Measurements from ENCODE around the gene BLID. TPM values are rescaled to one million over a fixed set of nuclear protein-coding genes. Genes with fewer than 3 reads are reported as not detected.

The BLID gene
- total and polyA plus RNA-seq, 2 of the 4 experiments (the other 2 are of a cell fraction): 0.24 to 30.8 TPM

DNA sequence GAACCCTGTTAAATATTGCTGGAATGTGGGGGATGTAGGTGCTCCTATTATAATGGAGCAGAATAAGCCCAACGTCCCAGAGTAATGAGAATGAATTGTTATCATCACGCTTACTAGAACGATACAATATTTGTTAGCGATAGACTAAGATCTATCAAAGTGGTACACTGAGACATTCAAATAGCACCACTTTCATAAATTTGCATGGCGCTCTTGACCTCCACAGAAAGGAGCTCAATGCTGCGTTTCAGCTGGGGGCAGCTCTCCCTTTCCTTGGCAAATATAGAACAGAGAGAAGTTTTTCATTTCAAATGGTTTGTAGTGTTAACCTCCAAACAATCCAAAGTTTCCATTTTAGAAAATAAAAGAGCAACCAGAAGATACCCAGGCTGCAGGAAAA is 38.2 kb upstream of the BLID start:
- in situ Hi-C loops (cut with MboI; ENCODE audit: low sequenced_read_pairs) (no loop called here), dilution Hi-C loops (cut with HindIII; ENCODE audit: low sequenced_read_pairs, unreplicated experiment) (no loop called here), intact Hi-C loops (cut with micrococcal nuclease) (no loop called here)
- Histone ChIP-seq H2AFZ (replicated peaks; ENCODE audit: low read length, poor library complexity) (no peak overlapping the region), H4K8ac (ENCODE audit: low read depth in 2 of 2, low read length in 2 of 2) (peak overlapping the region; percentile 38 to 56; a peak in 3 of 4 replicates), H3K4me1 (ENCODE audit: control insufficient read depth, insufficient read depth, low read length) (peaks cover 28% of the 10 kb centered on the region), H2AK5ac (ENCODE audit: low read depth, low read length) (no peak overlapping the region), H3K4me2 (ENCODE audit: low read depth, low read length) (no peak overlapping the region; the same call in 1 of the 2 replicates), H2BK15ac (ENCODE audit: low read depth, low read length) (no peak overlapping the region), H3K4ac (ENCODE audit: low read depth, low read length) (peak overlapping the region; percentile 26; the same call in 1 of the 2 replicates), H3K79me1 (ENCODE audit: low read depth in 1 of 2, low read length in 2 of 2) (peaks cover 0 to 27% of the 10 kb centered on the region in 2 experiments; a peak in 3 of 4 replicates), H3K23ac (ENCODE audit: low read depth, low read length) (peak overlapping the region; percentile 55; the same call in 1 of the 2 replicates), H3K56ac (ENCODE audit: extremely low read depth, insufficient read depth, low read length) (no peak overlapping the region), H4K20me1 (ENCODE audit: insufficient read depth, low read length) (peaks cover 64% of the 10 kb centered on the region; the same call in 1 of the 2 replicates), H3K4me3 (ENCODE audit: insufficient read depth, low read depth, low read length) (no peak overlapping the region), H3K9me3 (ENCODE audit: control insufficient read depth, insufficient read depth, low read length) (no peaks in the 10 kb centered on the region), H3K18ac (ENCODE audit: low read depth, low read length) (no peak overlapping the region; the same call in 1 of the 2 replicates), H2BK20ac (ENCODE audit: low read depth, low read length) (no peak overlapping the region), H2BK120ac (ENCODE audit: low read depth, low read length) (no peak overlapping the region), H3K9ac (ENCODE audit: low read depth, low read length) (peak overlapping the region; percentile 43; the same call in 1 of the 2 replicates), H2BK5ac (ENCODE audit: low read depth, low read length, poor library complexity, severe bottlenecking) (peak overlapping the region; percentile 75), H3K14ac (replicated peaks; ENCODE audit: low read depth, low read length) (peak overlapping the region; percentile 10; the same call in 1 of the 2 replicates), H3K27ac (ENCODE audit: insufficient read depth, low read length) (peak overlapping the region; percentile 76; the same call in 1 of the 2 replicates), H3K27me3 (ENCODE audit: control insufficient read depth, insufficient read depth, low read length) (no peaks in the 10 kb centered on the region), H2AK9ac (replicated peaks; ENCODE audit: low read depth, low read length, poor library complexity) (no peak overlapping the region), H4K91ac (ENCODE audit: insufficient read depth, low read depth, low read length) (no peak overlapping the region), H3K9me1 (ENCODE audit: insufficient read depth, low read length) (peaks cover 2% of the 10 kb centered on the region; the same call in 1 of the 2 replicates), H3K36me3 (ENCODE audit: control insufficient read depth, insufficient read depth, low read length) (peaks cover 31% of the 10 kb centered on the region), H4K5ac (ENCODE audit: low read depth, low read length) (peak overlapping the region; percentile 22; the same call in 1 of the 2 replicates)
- no TSS peak for BruUV-seq (replicated peaks)
- DNase-seq: no peak
- WGBS, 2 experiments (ENCODE audit: extremely low coverage in 2 of 2, insufficient read length in 1 of 2): 80% methylated on average over 4 of the region's 6 CpGs; no CpG with 5 or more reads in 1 of the 2 experiments
- POLR2A ChIA-PET (ENCODE audit: unreplicated experiment): interaction anchor here (0.6 to 1.1 kb wide), 3 partner anchors 22 to 37 kb away, joined by 3 read pairs; no protein-coding TSS in a partner anchor
- CTCF ChIA-PET: interaction anchor here (0.6 to 1.4 kb wide), 2 partner anchors 42 to 46 kb away, joined by 3 read pairs; no protein-coding TSS in a partner anchor
- no peak for TF ChIP-seq BHLHE40 (IDR thresholded peaks at IDR 0.05; ENCODE audit: low read depth, low read length)
- TF ChIP-seq MAFK (IDR thresholded peaks at IDR 0.05; ENCODE audit: low read depth, low read length): no peak
- no peak for TF ChIP-seq NFE2L2 (IDR thresholded peaks at IDR 0.05; ENCODE audit: low read depth, low read length)
- TF ChIP-seq SMC3 (IDR thresholded peaks at IDR 0.05; ENCODE audit: low read depth, low read length): no peak
- no peak for TF ChIP-seq POLR2A (IDR thresholded peaks at IDR 0.05; ENCODE audit: low read depth, low read length)
- no peak for TF ChIP-seq FOS (IDR thresholded peaks at IDR 0.05; ENCODE audit: low read depth, low read length)
- no peak for TF ChIP-seq CHD1 (IDR thresholded peaks at IDR 0.05; ENCODE audit: low read depth, low read length)
- TF ChIP-seq CTCF (conservative IDR thresholded peaks at IDR 0.05; ENCODE audit: low read depth, low read length): no peak
- TF ChIP-seq, protein P1, sequence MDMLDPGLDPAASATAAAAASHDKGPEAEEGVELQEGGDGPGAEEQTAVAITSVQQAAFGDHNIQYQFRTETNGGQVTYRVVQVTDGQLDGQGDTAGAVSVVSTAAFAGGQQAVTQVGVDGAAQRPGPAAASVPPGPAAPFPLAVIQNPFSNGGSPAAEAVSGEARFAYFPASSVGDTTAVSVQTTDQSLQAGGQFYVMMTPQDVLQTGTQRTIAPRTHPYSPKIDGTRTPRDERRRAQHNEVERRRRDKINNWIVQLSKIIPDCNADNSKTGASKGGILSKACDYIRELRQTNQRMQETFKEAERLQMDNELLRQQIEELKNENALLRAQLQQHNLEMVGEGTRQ (IDR thresholded peaks at IDR 0.05; ENCODE audit: low read depth, low read length): no peak
- no peak for TF ChIP-seq CEBPB (IDR thresholded peaks at IDR 0.05; ENCODE audit: low read depth, low read length)
- no peak for TF ChIP-seq RCOR1 (IDR thresholded peaks at IDR 0.05; ENCODE audit: insufficient replicate concordance, low read length)
- no peak for TF ChIP-seq MAZ (IDR thresholded peaks at IDR 0.05; ENCODE audit: borderline replicate concordance, low read depth, low read length)
- no peak for TF ChIP-seq ELK1 (IDR thresholded peaks at IDR 0.05; ENCODE audit: borderline replicate concordance, low read depth, low read length)
- ATAC-seq (ENCODE audit: low read depth): no peak
